ENCODE data around the gene USP40. TPM values are rescaled to one million over a fixed set of nuclear protein-coding genes. Genes with fewer than 3 reads are reported as not detected.

The USP40 gene
- total and polyA plus RNA-seq, 2 donors (not counting 1 experiment from before 2014, with no cell fraction given) = 19.8 to 37.0 TPM

- Histone ChIP-seq H3K79me2 (ENCODE audit: control insufficient read depth, insufficient read depth, low read length) (no peaks in the 10 kb centered on the region), H3K9ac (ENCODE audit: low read length) (no peak overlapping the region), H4K20me1 (ENCODE audit: control insufficient read depth, insufficient read depth, low read length, poor library complexity, severe bottlenecking) (no peaks in the 10 kb centered on the region), H3K9me3 (ENCODE audit: control extremely low read depth in 1 of 3, control insufficient read depth in 2 of 3, insufficient read depth in 1 of 3, low read length in 2 of 3) (no peaks in the 10 kb centered on the region), H3K4me1 (ENCODE audit: control insufficient read depth in 2 of 2, insufficient read depth in 2 of 2, low read length in 2 of 2) (peaks cover 13 to 14% of the 10 kb centered on the region in 2 donors), H3K36me3 (replicated peaks in 1 of 2; ENCODE audit: control extremely low read depth in 1 of 2, control insufficient read depth in 1 of 2, extremely low read depth in 1 of 2, insufficient read depth in 2 of 2, low read length in 1 of 2) (peaks cover 2 to 9% of the 10 kb centered on the region in 2 experiments), H3K27ac (ENCODE audit: low read length in 2 of 2) (no peak overlapping the region), H2AFZ (ENCODE audit: insufficient read depth, low read depth, low read length, poor library complexity, severe bottlenecking) (no peak overlapping the region), H3K27me3 (replicated peaks in 1 of 4; ENCODE audit: control extremely low read depth in 1 of 4, control insufficient read depth in 3 of 4, insufficient read depth in 4 of 4, low read length in 3 of 4) (no peaks in the 10 kb centered on the region), H3K4me2 (replicated peaks; ENCODE audit: low read depth, low read length, poor library complexity, severe bottlenecking) (no peak overlapping the region), H3K4me3 (ENCODE audit: control extremely low read depth in 1 of 5, extremely low read depth in 1 of 5, insufficient read depth in 1 of 5, low read depth in 2 of 5, low read length in 4 of 5) (no peak overlapping the region)
- POLR2A ChIA-PET = no interaction called here
- peaks cover 17% of the 10 kb centered on the region for H3K4me1 Mint-ChIP-seq
- no peak for TF ChIP-seq EZH2 (IDR thresholded peaks at IDR 0.05; ENCODE audit: borderline replicate concordance, insufficient read depth, low read depth, low read length, poor library complexity, severe bottlenecking)
- TF ChIP-seq CTCF (IDR thresholded peaks at IDR 0.05) = no peak
- H3K27me3 Mint-ChIP-seq = no peaks in the 10 kb centered on the region
- no peak overlapping the region for H3K4me3 Mint-ChIP-seq
- CTCF ChIA-PET = no interaction called here
- intact Hi-C loops (cut with micrococcal nuclease) = no loop called here
- no peak for DNase-seq
- H3K9me3 Mint-ChIP-seq (ENCODE audit: insufficient read depth) = no peaks in the 10 kb centered on the region
- no peak for ATAC-seq (ENCODE audit: low read depth)
- H3K27ac Mint-ChIP-seq = peak overlapping the region; percentile 56
Measured at GRCh38 chr2:233546101-233546500, 20.5 kb downstream of the USP40 start.

GRCh38 chr2:233544200-233544610 is 22.4 kb downstream of the USP40 start:
- no peaks in the 10 kb centered on the region for H4K20me1 ChIP-seq (ENCODE audit: control insufficient read depth, insufficient read depth, low read length, poor library complexity, severe bottlenecking)
- H3K4me1 ChIP-seq (ENCODE audit: control insufficient read depth in 2 of 2, insufficient read depth in 2 of 2, low read length in 2 of 2) = peaks cover 13 to 14% of the 10 kb centered on the region in 2 donors
- DNase-seq (no peak), ATAC-seq (ENCODE audit: low read depth) (no peak)
- H3K27me3 ChIP-seq (replicated peaks in 1 of 4; ENCODE audit: control extremely low read depth in 1 of 4, control insufficient read depth in 3 of 4, insufficient read depth in 4 of 4, low read length in 3 of 4) = no peaks in the 10 kb centered on the region
- H3K27me3 Mint-ChIP-seq = no peaks in the 10 kb centered on the region
- H3K4me3 ChIP-seq (ENCODE audit: control extremely low read depth in 1 of 5, extremely low read depth in 1 of 5, insufficient read depth in 1 of 5, low read depth in 2 of 5, low read length in 4 of 5) = no peak overlapping the region
- H3K36me3 ChIP-seq (replicated peaks in 1 of 2; ENCODE audit: control extremely low read depth in 1 of 2, control insufficient read depth in 1 of 2, extremely low read depth in 1 of 2, insufficient read depth in 2 of 2, low read length in 1 of 2) = peaks cover 0 to 6% of the 10 kb centered on the region in 2 experiments
- POLR2A ChIA-PET = no interaction called here
- peak overlapping the region; percentile 31 for H3K4me2 ChIP-seq (replicated peaks; ENCODE audit: low read depth, low read length, poor library complexity, severe bottlenecking)
- no peaks in the 10 kb centered on the region for H3K9me3 ChIP-seq (ENCODE audit: control extremely low read depth in 1 of 3, control insufficient read depth in 2 of 3, insufficient read depth in 1 of 3, low read length in 2 of 3)
- peak overlapping the region in 1 of 2 donors; percentile 32 for H3K27ac ChIP-seq (ENCODE audit: low read length in 2 of 2)
- H3K9me3 Mint-ChIP-seq (ENCODE audit: insufficient read depth) = no peaks in the 10 kb centered on the region
- peak overlapping the region; percentile 7 for H3K9ac ChIP-seq (ENCODE audit: low read length)
- TF ChIP-seq EZH2 (IDR thresholded peaks at IDR 0.05; ENCODE audit: borderline replicate concordance, insufficient read depth, low read depth, low read length, poor library complexity, severe bottlenecking) (no peak), CTCF (IDR thresholded peaks at IDR 0.05) (no peak)
- CTCF ChIA-PET = interaction anchor here (0.6 kb wide), 1 partner anchor 26 kb away, joined by 4 read pairs; no protein-coding TSS in a partner anchor
- intact Hi-C loops (cut with micrococcal nuclease) = no loop called here
- no peak overlapping the region for H3K4me3 Mint-ChIP-seq
- WGBS (ENCODE audit: insufficient coverage) = no CpG with 5 or more reads among the region's 5 CpGs
- H3K4me1 Mint-ChIP-seq = peaks cover 17% of the 10 kb centered on the region
- H2AFZ ChIP-seq (ENCODE audit: insufficient read depth, low read depth, low read length, poor library complexity, severe bottlenecking) = no peak overlapping the region
- no peaks in the 10 kb centered on the region for H3K79me2 ChIP-seq (ENCODE audit: control insufficient read depth, insufficient read depth, low read length)
- H3K27ac Mint-ChIP-seq = no peak overlapping the region

Data from B cell (primary cell).